GM12864 (cell line): ENCODE measurements around the gene CDYL.
A peak's percentile ranks its signal among the peaks of the same experiment; 100 is the strongest.

Experiments used
- DNase-seq: peaks from one replicate; pipeline ENCODE4 v3.0.0-alpha.2; 2011; ENCODE audit warnings: low read depth
- H3K4me3 ChIP-seq: 2 replicates; pipeline ENCODE4 v1.5.1; 2011; ENCODE audit warnings: mild to moderate bottlenecking, low read depth, low read length, control low read depth
- TF ChIP-seq, protein P1 (sequence below): IDR thresholded peaks from 2 replicates; pipeline ENCODE4 v1.5.1; 2011; ENCODE audit warnings: low read depth, mild to moderate bottlenecking, moderate library complexity, low read length, control low read depth, inconsistent platforms; ENCODE audit errors: missing control alignments

Gene CDYL

DNA sequence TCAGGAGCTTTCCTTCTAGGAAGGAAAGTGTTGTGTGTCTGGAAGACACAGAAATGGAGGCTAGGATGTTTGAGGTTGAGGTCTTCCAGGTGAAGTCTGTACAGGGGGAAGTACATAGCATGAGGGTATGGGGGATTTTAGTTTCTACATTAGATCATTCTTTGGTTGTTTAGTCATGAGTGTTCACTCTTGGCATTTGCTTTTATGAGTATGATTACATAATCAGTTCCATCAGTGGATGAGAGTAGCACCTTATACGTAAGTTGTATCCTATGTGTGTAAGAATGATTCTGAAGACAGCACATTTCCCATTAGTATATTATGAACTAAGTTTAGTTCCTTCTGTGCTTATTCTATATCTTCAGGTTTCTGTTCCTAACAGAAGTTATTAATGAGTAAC lies 1.9 kb downstream of the CDYL start:
- no peak for DNase-seq
- peak overlapping the region; percentile 52; the same call in 1 of the 2 replicates for H3K4me3 ChIP-seq
- TF ChIP-seq, protein P1, sequence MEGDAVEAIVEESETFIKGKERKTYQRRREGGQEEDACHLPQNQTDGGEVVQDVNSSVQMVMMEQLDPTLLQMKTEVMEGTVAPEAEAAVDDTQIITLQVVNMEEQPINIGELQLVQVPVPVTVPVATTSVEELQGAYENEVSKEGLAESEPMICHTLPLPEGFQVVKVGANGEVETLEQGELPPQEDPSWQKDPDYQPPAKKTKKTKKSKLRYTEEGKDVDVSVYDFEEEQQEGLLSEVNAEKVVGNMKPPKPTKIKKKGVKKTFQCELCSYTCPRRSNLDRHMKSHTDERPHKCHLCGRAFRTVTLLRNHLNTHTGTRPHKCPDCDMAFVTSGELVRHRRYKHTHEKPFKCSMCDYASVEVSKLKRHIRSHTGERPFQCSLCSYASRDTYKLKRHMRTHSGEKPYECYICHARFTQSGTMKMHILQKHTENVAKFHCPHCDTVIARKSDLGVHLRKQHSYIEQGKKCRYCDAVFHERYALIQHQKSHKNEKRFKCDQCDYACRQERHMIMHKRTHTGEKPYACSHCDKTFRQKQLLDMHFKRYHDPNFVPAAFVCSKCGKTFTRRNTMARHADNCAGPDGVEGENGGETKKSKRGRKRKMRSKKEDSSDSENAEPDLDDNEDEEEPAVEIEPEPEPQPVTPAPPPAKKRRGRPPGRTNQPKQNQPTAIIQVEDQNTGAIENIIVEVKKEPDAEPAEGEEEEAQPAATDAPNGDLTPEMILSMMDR, result no peak

DNA sequence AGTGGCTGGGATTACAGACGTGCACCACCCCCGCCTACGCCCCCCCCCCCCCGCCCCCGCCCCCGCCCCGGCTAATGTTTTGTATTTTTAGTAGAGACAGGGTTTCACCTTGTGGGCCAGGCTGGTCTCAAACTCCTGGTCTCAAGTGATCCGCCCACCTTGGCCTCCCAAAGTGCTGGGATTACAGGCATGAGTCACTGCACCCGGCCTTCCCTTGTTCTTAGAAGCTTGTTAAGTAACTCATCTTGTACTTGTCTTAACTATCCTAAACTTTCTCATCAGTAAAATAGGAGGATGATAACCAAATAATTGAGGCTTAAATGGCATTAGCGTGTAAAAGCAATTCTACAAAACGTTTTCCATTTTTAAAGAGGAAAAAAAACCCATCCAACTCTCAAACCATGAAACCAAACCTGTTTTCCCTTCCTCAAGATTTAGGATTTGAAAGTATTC lies 4.2 kb downstream of the CDYL start:
- TF ChIP-seq, protein P1, result no peak
- no peak overlapping the region for H3K4me3 ChIP-seq
- DNase-seq, result no peak

DNA sequence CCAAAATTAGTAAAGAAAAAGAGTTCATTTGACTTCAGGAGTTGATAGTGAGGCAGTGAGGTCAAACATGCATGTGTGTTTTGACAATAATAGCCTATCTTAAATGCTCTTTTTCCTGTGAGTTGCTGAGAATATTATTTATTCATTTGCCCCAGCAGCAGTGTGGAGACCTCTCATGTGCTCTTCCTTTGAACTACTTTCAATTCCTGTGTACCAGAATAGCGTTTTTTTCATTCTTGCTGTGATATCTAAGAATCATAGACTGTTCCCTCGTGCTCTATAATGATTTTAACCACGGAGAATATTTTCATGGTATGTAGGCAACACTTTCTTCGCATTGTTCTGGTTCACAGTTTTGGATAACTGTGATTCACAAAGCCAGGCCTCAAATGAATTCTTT lies 5.2 kb downstream of the CDYL start:
- TF ChIP-seq, protein P1, result no peak
- H3K4me3 ChIP-seq, result no peak overlapping the region; the same call in 1 of the 2 replicates

DNA sequence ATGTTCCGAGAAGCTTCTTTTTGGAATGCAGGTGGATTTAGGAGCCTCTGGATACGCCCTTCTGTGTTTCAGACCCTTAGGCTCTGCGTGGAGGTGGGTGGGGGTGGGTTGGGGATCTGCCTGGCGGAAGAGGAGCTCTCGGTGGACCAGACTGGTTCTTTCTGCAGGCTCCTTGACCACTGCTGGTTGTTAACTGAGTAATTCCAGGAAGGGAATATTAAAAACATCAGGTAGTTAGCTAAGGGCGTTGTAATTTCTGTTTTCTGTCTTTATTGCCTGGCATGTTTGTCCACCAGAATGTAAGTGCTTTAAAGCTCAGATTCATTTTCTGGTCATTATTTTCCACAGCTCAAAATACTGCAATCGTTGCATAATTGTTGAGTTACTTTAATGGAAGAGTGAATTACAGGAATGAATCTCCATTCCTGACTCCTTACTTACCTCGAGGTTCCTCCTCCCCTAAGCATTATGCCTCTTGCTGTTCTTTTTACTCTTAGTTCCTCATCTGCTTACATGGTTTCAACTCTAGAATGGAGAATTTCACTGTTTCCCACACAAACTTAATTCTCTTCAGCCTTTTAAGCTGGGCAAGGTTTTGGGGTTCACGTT lies 5.9 kb downstream of the CDYL start:
- peak overlapping the region; percentile 9; the same call in 1 of the 2 replicates for H3K4me3 ChIP-seq
- TF ChIP-seq, protein P1, result no peak
- no peak for DNase-seq

More for the DNA sequence above, 5.2 kb downstream of the CDYL start:
- DNase-seq, result no peak

DNA sequence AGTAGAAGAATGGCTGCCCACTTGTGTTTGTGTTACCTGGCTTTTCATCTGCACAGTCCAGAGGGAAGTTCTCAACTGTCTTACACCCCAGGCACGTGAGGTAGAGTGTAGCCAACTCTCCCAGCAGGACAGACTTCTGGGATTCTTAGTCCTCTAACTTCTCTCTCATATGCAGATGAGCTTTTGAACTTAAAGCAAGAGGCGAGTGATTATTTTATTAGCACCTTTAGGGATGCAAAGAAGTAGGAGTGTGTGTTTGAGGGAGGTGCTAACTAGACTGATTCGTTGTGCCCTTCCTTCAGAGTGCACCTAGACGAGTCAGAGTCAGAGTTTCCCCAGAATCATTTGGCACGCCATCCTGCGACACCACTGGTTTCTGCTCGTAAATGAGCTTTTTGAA lies 10.8 kb downstream of the CDYL start:
- no peak for DNase-seq
- TF ChIP-seq, protein P1, result no peak
- no peak overlapping the region for H3K4me3 ChIP-seq

DNA sequence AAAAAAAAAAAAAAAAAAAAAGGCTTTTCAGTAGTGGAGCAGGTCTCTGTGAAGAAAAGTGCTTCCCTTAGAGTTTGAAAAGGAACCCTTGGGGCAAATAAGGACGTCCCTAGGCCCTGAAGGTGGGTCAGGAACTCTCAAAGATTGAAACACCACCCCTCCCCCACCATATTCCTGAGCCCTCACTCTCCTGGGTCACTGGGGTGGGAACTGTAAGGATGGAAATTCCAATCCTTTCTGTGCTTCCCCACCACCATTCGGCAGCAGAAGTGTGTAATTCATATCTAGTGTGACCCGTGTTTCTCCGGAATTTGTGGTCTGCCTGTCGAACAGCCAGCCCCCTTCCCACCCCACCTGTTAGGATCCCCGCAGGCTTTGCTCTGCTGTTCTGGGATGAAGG lies 12.3 kb downstream of the CDYL start:
- no peak overlapping the region; the same call in 1 of the 2 replicates for H3K4me3 ChIP-seq
- no peak for DNase-seq
- TF ChIP-seq, protein P1, result no peak
